Measurements from ENCODE around the gene ARCN1.

- TF ChIP-seq CTCF (IDR thresholded peaks at IDR 0.05) (no peak), POLR2A (IDR thresholded peaks at IDR 0.05) (no peak)
Observed at GRCh38 chr11:118545533-118545932, 26.7 kb upstream of the ARCN1 start.

Measured in esophagus squamous epithelium (tissue), 4 donors.